ENCODE measurements around the gene SMCO4. TPM values are rescaled to one million over a fixed set of nuclear protein-coding genes. Genes with fewer than 3 reads are reported as not detected.

Gene SMCO4
- total RNA-seq, 1 experiment from 2014 or later = 50.1 TPM

DNA sequence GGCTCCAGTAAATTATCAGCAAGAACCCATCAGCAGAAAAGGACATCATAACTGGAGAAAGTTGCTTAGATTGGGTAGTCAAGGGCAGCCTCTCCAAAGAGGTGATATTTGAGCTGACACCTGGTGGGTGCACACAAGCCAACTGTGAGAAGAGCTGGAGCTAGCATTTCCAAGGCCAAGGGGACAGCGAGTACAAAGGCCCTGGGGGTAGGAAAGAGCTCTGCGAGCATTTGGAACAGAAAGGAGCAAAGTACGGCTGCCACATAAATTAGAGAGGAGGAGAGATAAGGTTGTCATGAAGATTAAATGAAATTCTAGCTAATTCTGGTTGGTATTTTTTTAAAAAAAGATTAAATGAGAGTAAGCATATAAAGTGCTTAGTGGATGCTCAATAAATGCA lies 21.7 kb upstream of the SMCO4 start (continued):
- no peak for TF ChIP-seq ZNF138 (CRISPR knock-in tag; conservative IDR thresholded peaks at IDR 0.05)
- TF ChIP-seq CREM (CRISPR knock-in tag; IDR thresholded peaks at IDR 0.05) = no peak

DNA sequence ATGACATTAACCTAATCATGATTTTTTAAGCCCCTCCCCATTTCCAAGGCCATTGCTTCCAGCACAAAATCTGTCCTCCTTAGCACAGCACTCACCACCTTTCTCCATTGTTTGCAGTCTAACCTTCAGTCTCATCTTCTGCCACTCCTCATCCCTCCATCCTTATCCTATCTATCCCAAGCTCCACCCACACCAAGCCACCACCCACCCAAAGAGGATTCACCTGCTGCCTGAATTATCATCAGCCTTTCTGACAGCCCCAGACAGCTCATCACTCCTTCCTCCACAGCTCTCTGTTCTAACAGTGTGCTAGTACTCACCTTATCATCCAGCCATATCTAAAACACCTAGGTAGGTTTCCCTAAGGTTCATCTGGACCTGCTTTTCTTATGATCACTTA lies 20.7 kb upstream of the SMCO4 start:
- H3K27ac Mint-ChIP-seq = no peak overlapping the region
- H3K9me3 Mint-ChIP-seq = no peaks in the 10 kb centered on the region

DNA sequence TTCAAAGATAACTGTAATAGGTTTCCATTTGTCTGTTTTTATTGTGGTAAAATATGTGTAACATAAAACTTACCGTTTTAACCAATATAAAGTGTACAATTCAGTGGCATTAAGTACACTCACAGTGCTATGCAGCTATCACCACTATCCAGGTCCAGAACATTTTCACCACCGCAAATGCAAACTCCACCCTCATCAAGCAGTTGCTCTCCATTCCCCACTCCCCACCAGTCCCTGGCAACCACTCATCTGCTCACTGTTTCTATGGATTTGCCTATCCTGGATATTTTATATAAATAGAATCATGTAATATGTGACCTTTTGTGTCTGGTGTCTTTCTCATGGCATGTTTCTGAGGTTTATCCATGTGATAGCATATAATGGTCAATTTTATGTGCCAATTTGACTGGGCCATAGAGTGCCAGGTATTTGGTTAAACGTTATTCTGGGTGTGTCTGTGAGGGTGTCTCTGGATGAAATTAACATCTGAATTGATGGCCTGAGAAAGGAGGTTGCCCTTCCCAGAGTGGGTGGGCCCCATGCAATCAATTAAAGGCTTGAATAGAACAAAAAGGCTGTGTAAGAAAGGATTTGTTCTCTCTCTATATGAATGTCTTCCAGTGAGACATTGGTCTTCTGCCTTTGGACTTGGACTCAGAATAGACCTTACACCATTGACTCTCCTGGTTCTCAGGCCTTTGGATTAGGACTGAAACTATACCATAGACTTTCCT lies 17.2 kb upstream of the SMCO4 start:
- Mint-ChIP-seq H3K4me3 (no peak overlapping the region), H3K27me3 (ENCODE audit: low read depth) (no peaks in the 10 kb centered on the region), H3K27ac (no peak overlapping the region), H3K4me1 (peaks cover 18% of the 10 kb centered on the region), H3K9me3 (no peaks in the 10 kb centered on the region), H3K36me3 (no peaks in the 10 kb centered on the region)
- DNase-seq (ENCODE audit: low spot score) = no peak
- no peak for TF ChIP-seq CREM (CRISPR knock-in tag; IDR thresholded peaks at IDR 0.05)
- no peak for TF ChIP-seq GABPB1 (CRISPR knock-in tag; IDR thresholded peaks at IDR 0.05)
- TF ChIP-seq ZMAT4 (CRISPR knock-in tag; IDR thresholded peaks at IDR 0.05) = no peak
- no peak for TF ChIP-seq ZNF671 (CRISPR knock-in tag; IDR thresholded peaks at IDR 0.05)
- no peak for TF ChIP-seq NR1H2 (CRISPR knock-in tag; IDR thresholded peaks at IDR 0.05)
- no peak for TF ChIP-seq ZNF263 (CRISPR knock-in tag; IDR thresholded peaks at IDR 0.05; ENCODE audit: low read depth)
- TF ChIP-seq OVOL2 (CRISPR knock-in tag; IDR thresholded peaks at IDR 0.05; ENCODE audit: borderline replicate concordance) = no peak
- TF ChIP-seq FOXP1 (CRISPR knock-in tag; IDR thresholded peaks at IDR 0.05; ENCODE audit: borderline replicate concordance) = no peak
- no peak for TF ChIP-seq NFYB (CRISPR knock-in tag; conservative IDR thresholded peaks at IDR 0.05; ENCODE audit: low read depth)
- TF ChIP-seq GRHL2 (CRISPR knock-in tag; IDR thresholded peaks at IDR 0.05; ENCODE audit: insufficient replicate concordance, severe bottlenecking) = no peak
- no peak for TF ChIP-seq NFATC4 (CRISPR knock-in tag; IDR thresholded peaks at IDR 0.05)
- ATAC-seq = peak; percentile 83
- CTCF ChIA-PET = interaction anchor here (0.7 kb wide), 1 partner anchor 57 kb away, joined by 3 read pairs; no protein-coding TSS in a partner anchor
- POLR2A ChIA-PET = no interaction called here

More for the DNA sequence above, 20.7 kb upstream of the SMCO4 start:
- ATAC-seq (no peak), DNase-seq (ENCODE audit: low spot score) (no peak)
- TF ChIP-seq ZNF396 (CRISPR knock-in tag; IDR thresholded peaks at IDR 0.05; ENCODE audit: borderline replicate concordance) (no peak), ZNF671 (CRISPR knock-in tag; IDR thresholded peaks at IDR 0.05) (no peak), ZNF263 (CRISPR knock-in tag; IDR thresholded peaks at IDR 0.05; ENCODE audit: low read depth) (no peak), TEAD1 (CRISPR knock-in tag; IDR thresholded peaks at IDR 0.05) (no peak), GRHL2 (CRISPR knock-in tag; IDR thresholded peaks at IDR 0.05; ENCODE audit: insufficient replicate concordance, severe bottlenecking) (no peak), FOXK1 (CRISPR knock-in tag; IDR thresholded peaks at IDR 0.05) (no peak), GABPB1 (CRISPR knock-in tag; IDR thresholded peaks at IDR 0.05) (no peak), MAX (CRISPR knock-in tag; IDR thresholded peaks at IDR 0.05) (no peak), PREB (CRISPR knock-in tag; IDR thresholded peaks at IDR 0.05; ENCODE audit: borderline replicate concordance) (no peak)
- Mint-ChIP-seq H3K27me3 (ENCODE audit: low read depth) (no peaks in the 10 kb centered on the region), H3K4me1 (peaks cover 16% of the 10 kb centered on the region), H3K36me3 (no peaks in the 10 kb centered on the region), H3K4me3 (no peak overlapping the region)
- POLR2A ChIA-PET = no interaction called here
- CTCF ChIA-PET = no interaction called here

DNA sequence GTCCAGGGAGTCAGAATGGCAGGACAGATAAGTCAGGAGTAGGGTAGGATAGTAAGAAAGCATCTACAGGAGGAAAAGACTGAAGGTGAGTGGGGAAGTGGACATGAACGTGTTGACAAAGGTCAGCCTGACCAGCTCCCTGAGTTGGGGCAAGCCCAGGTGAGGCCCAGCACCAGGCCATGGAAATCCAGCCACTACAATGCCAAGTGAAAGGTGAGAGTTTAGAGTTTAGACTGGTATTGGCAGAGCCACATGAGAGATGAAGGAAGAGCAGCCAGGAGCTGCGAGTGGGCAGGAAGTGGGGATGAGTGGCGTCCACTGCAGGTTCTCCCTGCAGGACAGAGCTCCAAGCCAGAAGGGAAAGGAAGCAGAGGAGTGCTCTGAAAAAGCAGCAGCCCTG lies 16.5 kb upstream of the SMCO4 start:
- Mint-ChIP-seq H3K36me3 (no peaks in the 10 kb centered on the region), H3K27me3 (ENCODE audit: low read depth) (no peaks in the 10 kb centered on the region), H3K4me1 (peaks cover 18% of the 10 kb centered on the region), H3K27ac (0 out of 2 replicates have a peak overlapping the region, but pooled peaks have one; percentile 33), H3K9me3 (no peaks in the 10 kb centered on the region), H3K4me3 (no peak overlapping the region)
- ChIA-PET CTCF (no interaction called here), POLR2A (no interaction called here)
- ATAC-seq (no peak), DNase-seq (ENCODE audit: low spot score) (no peak)
- no peak for TF ChIP-seq EMX1 (CRISPR knock-in tag; IDR thresholded peaks at IDR 0.05)
- TF ChIP-seq ELF4 (CRISPR knock-in tag; IDR thresholded peaks at IDR 0.05; ENCODE audit: low read depth) = no peak
- no peak for TF ChIP-seq NR3C1 (CRISPR knock-in tag; conservative IDR thresholded peaks at IDR 0.05; ENCODE audit: low read depth)
- TF ChIP-seq CBFB (CRISPR knock-in tag; IDR thresholded peaks at IDR 0.05; ENCODE audit: low read depth) = no peak
- no peak for TF ChIP-seq GTF2I (CRISPR knock-in tag; conservative IDR thresholded peaks at IDR 0.05)
- TF ChIP-seq ZNF138 (CRISPR knock-in tag; conservative IDR thresholded peaks at IDR 0.05) = no peak
- TF ChIP-seq MYBL2 (CRISPR knock-in tag; IDR thresholded peaks at IDR 0.05) = no peak
- no peak for TF ChIP-seq OVOL2 (CRISPR knock-in tag; IDR thresholded peaks at IDR 0.05; ENCODE audit: borderline replicate concordance)
- no peak for TF ChIP-seq ZNF281 (CRISPR knock-in tag; IDR thresholded peaks at IDR 0.05)

All from WTC11 (cell line).